Inflammatory macrophage treated with lipopolysaccharide for 1 hour (primary cell): Measurements from ENCODE around the gene PKD2L1.
"Not testable (repeated sequence)": the region's sequence is repeated elsewhere in the genome, so short reads cannot be mapped to it uniquely, and the experiment has no call there.

ENCODE experiments used
- DNase-seq, 2 donors: peaks; one replicate each; pipeline ENCODE4 v3.0.0-alpha.2; 2020 to 2022

Gene PKD2L1

GRCh38 chr10:100333661-100334440 lies 3.8 kb upstream of the PKD2L1 start:
- DNase-seq: peak; percentile 12 to 71

- DNase-seq: no peak
These were observed 3.1 kb upstream of the PKD2L1 start for GRCh38 chr10:100333106-100333505.

GRCh38 chr10:100328198-100328597 lies 1.8 kb downstream of the PKD2L1 start:
- DNase-seq: no peak

- no peak for DNase-seq
These were observed 2.4 kb downstream of the PKD2L1 start for GRCh38 chr10:100327718-100328009.

DNA sequence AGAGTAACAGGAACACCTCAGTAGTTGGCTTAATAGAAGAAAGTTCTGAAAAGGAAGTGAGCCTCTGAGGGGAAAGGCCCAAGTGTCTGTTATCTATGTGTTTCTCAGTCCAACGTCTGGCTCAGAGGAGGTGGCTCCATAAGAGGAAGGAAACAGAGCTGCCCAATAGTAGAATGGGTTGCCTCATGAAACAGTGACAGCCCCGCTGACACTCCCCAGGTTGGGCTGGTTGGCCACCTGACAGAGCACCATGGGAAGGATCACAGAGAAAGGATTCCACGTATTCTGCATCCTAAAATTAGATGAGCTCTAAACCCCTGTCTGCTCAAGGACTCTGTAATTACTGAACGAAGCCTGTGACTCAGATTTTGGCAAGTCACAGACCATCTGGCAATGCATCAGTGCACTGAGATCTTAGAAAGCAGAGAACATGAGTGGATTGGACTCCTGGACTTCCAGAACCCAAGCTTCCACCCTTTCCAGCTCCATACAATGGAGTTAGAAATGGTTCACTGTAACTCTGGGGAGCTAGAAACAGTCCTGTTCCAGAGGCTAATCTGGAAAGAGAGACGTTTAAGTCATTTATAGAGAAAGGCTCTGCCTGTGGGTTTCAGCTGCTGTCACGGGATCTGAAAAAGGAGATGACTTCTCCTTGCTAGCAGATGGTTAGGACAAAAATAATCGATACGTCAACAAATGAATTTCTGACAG lies 2.9 kb downstream of the PKD2L1 start:
- DNase-seq: peak; percentile 82 to 90

DNA sequence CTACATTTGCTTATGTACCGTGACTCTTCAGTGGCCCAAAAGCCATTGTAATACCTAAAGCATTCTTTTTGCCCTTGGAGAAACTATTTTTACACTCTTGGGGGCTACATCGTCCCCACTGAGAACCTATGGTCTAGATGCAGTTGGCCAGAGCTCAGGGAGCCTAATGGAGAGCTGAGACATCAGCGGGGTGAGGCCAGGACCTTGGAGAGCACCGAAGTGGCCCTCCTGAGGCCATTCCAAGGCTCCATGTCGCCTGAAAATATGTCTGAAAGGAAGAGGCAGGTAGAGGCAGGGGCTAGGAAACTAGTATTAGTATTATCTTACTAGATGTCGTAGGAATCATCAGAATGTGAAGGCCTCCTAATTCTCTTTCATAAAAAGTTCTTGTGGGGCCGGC lies 4.9 kb downstream of the PKD2L1 start:
- no peak for DNase-seq

GRCh38 chr10:100319707-100320402 lies 10.2 kb downstream of the PKD2L1 start:
- no peak for DNase-seq

DNA sequence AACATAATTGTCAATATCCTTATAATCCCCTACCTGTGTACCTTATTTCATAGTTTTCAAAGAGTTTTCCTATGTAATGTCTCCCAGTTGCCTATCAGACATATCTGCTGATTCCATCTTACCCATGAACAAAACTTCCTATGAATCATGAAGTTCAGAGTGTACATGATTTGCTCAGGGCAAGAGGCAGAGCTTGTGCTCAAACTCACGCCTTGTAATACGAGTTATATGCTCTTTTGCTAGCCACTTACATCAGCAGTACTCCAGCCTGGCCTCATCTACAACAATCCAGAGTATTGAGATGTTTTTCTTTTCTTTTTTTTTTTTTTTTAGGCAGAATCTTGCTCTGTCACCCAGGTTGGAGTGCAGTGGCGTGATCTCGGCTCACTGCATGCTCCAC lies 11.8 kb downstream of the PKD2L1 start:
- DNase-seq: no peak

DNA sequence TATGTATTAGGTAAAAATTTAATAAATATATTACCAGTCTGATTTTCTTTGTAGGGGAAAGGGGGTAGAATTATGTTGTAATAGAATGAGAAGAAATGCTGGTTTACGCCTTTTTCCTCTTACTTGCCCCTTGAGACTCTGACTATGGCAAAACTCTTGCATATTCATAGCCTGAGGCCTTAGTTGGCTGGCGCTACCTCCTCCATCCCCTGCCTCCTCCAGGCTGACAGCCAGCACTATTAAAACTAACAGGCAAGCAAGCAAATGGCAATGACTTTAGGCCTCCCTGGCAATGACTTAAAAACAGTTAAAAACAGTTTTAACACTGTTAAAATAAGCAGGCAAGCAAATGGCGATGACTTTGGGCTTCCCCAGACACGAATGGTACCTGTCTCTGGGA lies 14.4 kb downstream of the PKD2L1 start:
- no peak for DNase-seq

DNA sequence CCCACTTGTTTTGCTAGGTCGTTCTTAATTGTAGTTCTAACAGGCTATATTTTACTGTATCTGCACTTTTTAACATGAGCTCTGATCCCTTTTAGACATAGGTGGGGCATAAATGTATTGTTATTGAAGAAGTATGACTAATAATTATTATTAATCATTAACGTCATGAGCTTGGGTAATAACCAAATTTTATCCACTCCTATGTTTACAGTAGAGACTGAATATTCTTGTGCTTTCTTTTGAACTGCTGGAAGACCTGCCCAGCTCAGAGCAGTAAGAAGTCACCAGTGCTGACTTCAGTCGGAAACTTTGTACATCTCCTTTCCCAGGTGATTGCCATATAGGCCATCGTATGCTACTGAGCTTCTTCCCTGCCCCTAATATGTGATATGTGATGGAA lies 18.7 kb downstream of the PKD2L1 start:
- no peak for DNase-seq

DNA sequence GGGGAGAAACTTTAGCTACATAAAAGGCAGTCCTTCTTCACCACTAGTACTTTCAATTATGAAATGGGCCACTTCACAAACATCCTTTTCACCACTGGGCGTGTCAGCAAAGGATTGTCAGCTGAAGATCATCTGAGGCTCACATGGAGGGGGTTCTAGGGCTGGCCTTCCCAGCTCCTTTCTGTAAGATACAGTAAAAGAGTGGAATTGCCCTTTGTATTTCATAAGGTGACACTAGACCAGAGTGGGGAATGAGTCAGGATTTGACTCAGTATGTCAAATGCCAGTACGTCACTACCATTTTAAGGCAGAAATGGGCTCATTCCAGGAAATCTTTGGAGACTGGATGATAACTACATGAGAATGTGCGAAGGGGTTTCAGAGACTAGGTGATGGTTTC lies 22.3 kb downstream of the PKD2L1 start:
- DNase-seq: peak; percentile 42 to 96

- no peak for DNase-seq
These were observed 23.2 kb downstream of the PKD2L1 start for GRCh38 chr10:100306861-100307260.

DNA sequence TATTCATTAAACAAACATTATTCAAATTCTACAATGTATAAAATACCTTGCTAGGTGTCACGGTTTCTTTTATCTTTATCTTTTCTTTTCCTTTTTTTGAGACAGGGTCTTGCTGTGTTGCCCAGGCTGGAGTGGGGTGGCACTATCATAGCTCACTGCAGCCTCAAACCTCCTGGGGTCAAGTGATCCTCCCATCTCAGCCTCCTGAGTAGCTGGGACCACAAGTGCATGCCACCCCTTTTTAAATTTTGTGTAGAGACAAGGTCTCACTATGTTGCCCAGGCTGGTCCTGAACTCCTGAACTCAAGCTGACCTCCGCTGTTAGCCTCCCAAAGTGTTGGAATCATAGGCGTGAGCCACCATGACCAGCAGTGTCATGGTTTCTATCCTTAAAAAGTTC lies 25.6 kb downstream of the PKD2L1 start:
- no peak for DNase-seq

- DNase-seq: peak; percentile 35 to 40
These were observed 26.2 kb downstream of the PKD2L1 start for GRCh38 chr10:100303724-100304319.

DNA sequence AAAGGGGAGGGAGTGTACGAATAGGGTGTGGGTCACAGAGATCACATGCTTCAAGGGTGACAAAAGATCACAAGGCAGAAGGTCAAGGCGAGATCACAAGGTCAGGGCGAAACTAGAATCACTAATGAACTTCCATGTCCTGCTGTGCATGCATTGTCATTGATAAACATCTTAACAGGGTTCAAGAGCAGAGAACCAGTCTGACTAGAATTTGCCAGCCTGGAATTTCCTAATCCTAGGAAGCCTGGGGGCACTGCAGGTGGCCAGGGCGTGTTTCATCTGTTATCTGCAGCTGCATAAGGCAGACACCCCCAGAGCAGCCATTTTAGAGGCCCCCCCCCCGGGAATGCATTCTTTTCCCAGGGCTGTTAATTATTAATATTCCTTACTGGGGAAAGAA lies 28.9 kb downstream of the PKD2L1 start:
- DNase-seq: not testable (repeated sequence)

DNA sequence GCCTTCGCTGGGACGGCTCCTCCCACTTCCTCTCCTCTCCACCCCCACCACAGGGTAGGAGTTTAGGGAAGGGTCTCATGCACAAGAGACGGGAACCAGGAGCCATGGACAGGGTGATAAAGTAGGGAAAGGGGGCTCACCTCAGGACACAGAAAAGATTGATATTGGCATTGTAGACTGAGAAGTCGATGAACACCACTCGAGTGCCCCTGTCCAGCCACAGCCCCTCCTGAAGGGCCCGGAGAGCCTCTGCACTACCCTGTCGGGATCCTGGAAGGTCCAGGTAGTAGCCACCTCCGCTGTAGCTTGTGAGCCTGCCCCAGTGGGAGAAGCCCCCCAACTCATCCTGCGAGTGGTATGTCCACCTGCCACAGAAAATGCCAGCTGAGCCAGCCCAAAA lies 32.8 kb downstream of the PKD2L1 start:
- DNase-seq: no peak

DNA sequence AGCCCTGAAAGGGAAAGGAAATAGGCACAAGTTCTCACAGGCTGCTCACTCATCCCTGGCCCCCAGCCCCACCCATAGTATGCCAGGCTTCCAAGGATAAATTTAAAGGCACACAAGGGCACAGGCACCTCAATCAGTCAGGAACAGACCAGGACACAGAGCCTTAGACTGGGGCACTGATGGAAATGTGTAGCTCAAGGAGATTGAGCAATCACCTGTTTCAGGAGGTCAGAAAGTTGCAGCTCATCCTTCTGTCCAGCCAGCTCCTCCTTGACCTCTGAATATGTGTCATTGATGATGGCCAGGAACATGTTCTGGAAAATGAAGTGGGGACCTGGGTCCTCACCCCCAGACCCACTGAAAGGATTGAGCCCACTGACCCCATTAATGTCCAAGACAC lies 37.0 kb downstream of the PKD2L1 start:
- no peak for DNase-seq

- DNase-seq: peak; percentile 32 to 58
These were observed 37.7 kb downstream of the PKD2L1 start for GRCh38 chr10:100292300-100292699.

- peak; percentile 58 to 78 for DNase-seq
These were observed 38.7 kb downstream of the PKD2L1 start for GRCh38 chr10:100291356-100291755.

GRCh38 chr10:100289641-100290040 lies 40.4 kb downstream of the PKD2L1 start:
- DNase-seq: no peak

GRCh38 chr10:100288196-100288595 lies 41.8 kb downstream of the PKD2L1 start:
- no peak for DNase-seq

DNA sequence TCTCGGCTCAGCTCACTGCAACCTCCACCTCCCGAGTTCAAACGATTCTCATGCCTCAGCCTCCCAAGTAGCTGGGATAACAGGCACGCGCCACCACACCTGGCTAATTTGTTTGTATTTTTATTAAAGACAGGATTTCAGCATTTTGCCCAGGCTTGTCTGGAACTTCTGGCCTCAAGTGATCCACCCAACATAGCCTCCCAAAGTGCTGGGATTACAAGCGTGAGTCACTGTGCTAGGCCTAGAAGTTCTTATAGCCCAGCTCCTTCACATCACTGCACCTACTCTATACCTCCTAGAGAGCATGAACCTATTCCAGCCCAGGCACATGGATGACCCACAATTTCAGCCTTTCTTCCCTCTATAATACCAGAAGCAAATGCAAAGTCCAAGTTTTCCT lies 42.3 kb downstream of the PKD2L1 start:
- DNase-seq: no peak
